Naive B cell (primary cell): Measurements from ENCODE around the gene LCN15. TPM values are rescaled to one million over a fixed set of nuclear protein-coding genes. Genes with fewer than 3 reads are reported as not detected.
A peak's percentile ranks its signal among the peaks of the same experiment; 100 is the strongest.
"Not testable (repeated sequence)": the region's sequence is repeated elsewhere in the genome, so short reads cannot be mapped to it uniquely, and the experiment has no call there.

ENCODE experiments used
- ATAC-seq, 2 donors: fragments of 150-1000 bp; cut with Tn5 transposase; 2 replicates each; pipeline ENCODE4 v1.10.0; 2021; ENCODE audit warnings: low read depth in 2 of 2, mild to moderate bottlenecking in 2 of 2, moderate library complexity in 2 of 2
- DNase-seq: peaks from one replicate; pipeline ENCODE4 v3.0.0; 2022
- H3K27ac Mint-ChIP-seq, 6 donors: one replicate each; pipeline ENCODE4 v1.8.0; 2020 to 2022; ENCODE audit warnings: mild to moderate bottlenecking in 6 of 6, mixed read lengths in 6 of 6, moderate library complexity in 5 of 6, inconsistent platforms in 2 of 6
- H3K27me3 Mint-ChIP-seq, 3 donors: one replicate each; pipeline ENCODE4 v1.8.0; 2021 to 2022; ENCODE audit warnings: mixed read lengths in 3 of 3, mild to moderate bottlenecking in 1 of 3
- H3K36me3 Mint-ChIP-seq, 2 donors: one replicate each; pipeline ENCODE4 v1.8.0; 2020 to 2022; ENCODE audit warnings: mixed read lengths in 2 of 2, inconsistent platforms in 1 of 2, mild to moderate bottlenecking in 1 of 2
- H3K4me1 Mint-ChIP-seq, 3 donors: one replicate each; pipeline ENCODE4 v1.8.0; 2020 to 2022; ENCODE audit warnings: mixed read lengths in 3 of 3, inconsistent platforms in 1 of 3, mild to moderate bottlenecking in 1 of 3, moderate library complexity in 1 of 3
- H3K4me3 Mint-ChIP-seq, 8 donors: one replicate each; pipeline ENCODE4 v1.8.0; 2020 to 2022; ENCODE audit warnings: mild to moderate bottlenecking in 8 of 8, mixed read lengths in 8 of 8, moderate library complexity in 8 of 8, inconsistent platforms in 2 of 8
- H3K9me3 Mint-ChIP-seq, 7 donors: one replicate each; pipeline ENCODE4 v1.8.0; 2020 to 2022; ENCODE audit warnings: mixed read lengths in 7 of 7, mild to moderate bottlenecking in 5 of 7, inconsistent platforms in 2 of 7, moderate library complexity in 1 of 7
- polyA plus RNA-seq, 6 donors: library from polyadenylated mRNA; unstranded; fragments of 300-500 nt; fragmentation: Illumina TruSeq; gene quantifications; one replicate each; pipeline ENCODE4 v1.2.3, GENCODE V29; 2021; ENCODE audit warnings: low read depth in 6 of 6

LCN15 gene
- polyA plus RNA-seq, 6 donors from 2014 or later = 0.09 TPM; not detected in 5

DNA sequence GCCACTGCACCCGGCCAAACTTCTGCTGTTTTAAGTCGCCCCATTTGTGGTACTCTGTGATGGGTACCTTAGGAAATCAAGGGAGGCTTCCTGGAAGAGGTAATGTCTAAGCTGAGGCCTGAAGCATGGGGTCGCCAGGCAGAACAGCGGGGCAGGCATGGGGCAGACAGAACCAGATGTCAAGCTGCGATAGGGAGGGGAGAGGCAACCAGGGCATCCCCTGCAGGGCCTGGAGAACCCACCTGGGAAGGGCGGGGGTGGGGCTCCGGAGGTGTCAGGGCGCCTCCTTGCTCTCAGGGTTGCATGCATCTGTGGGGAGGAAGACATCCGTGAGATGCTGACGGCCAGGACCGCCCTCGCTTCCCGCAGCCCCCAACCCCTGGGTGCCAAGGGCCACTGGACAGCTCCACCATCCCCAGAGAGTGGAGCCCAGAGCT lies 2.8 kb downstream of the LCN15 start:
- no peaks in the 10 kb centered on the region for H3K27me3 Mint-ChIP-seq
- ATAC-seq (no peak), DNase-seq (no peak)
- H3K36me3 Mint-ChIP-seq = no peaks in the 10 kb centered on the region
- peaks cover 26 to 55% (median 50%) of the 10 kb centered on the region in 3 donors for H3K4me1 Mint-ChIP-seq
- peak overlapping the region in 2 of 6 donors; percentile 69 to 90 for H3K27ac Mint-ChIP-seq
- H3K4me3 Mint-ChIP-seq = peak overlapping the region in 3 of 8 donors; percentile 29 to 65 (median 58)
- no peaks in the 10 kb centered on the region for H3K9me3 Mint-ChIP-seq

DNA sequence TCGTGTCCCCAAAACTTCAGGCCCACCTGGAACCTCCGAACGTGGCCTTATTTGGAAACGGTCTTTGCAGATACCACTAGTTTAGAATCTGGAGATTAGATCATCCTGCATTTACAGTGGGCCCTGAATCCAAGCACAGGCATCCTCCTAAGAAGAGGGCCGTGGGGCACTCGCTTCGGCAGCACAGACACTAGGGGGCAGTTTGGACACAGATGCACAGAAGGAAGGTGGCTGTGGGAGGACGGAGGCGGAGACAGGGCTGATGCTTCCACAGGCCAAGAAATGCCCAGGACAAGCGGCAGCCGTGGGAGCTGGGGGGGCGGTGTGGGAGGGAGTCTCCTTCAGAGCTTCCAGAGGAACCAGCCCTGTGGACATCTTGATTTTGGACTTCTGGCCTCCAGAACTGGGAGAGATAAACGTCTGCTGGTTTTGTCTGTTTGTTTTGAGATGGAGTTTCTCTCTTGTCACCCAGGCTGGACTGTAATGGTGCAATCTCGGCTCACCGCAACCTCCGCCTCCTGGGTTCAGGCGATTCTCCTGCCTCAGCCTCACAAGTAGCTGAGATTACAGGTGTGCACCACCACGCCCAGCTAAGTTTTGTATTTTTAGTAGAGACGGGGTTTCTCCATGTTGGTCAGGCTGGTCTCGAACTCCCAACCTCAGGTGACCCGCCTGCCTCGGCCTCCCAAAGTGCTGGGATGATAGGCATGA lies 3.3 kb downstream of the LCN15 start:
- H3K4me3 Mint-ChIP-seq = peak overlapping the region in 5 of 8 donors; percentile 32 to 80 (median 58)

DNA sequence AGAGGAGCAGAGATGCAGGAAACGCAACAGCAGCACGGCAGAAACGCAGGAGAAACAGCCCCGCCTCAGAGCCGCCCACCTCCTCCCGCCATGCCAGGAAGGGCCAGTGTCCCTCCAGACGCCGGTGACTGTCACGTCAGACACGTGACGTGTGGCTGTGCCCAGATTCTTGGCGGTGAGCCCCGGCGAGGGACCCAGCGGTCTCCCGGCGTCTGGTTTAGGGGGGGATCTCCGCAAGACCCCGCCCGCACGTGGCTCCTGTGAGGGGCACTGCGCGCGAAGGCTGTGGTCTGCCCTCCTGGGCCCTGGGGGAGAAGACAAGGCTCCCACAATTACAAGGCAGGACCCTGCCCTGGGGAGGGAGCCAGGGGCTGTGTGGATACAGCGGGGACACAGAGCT lies 3.9 kb downstream of the LCN15 start:
- DNase-seq = no peak
- no peak for ATAC-seq
- peaks cover 29 to 55% (median 44%) of the 10 kb centered on the region in 3 donors for H3K4me1 Mint-ChIP-seq
- H3K4me3 Mint-ChIP-seq = peak overlapping the region in 4 of 8 donors; percentile 41 to 80 (median 68)
- H3K27ac Mint-ChIP-seq = peak overlapping the region in 2 of 6 donors; percentile 29 to 90
- no peaks in the 10 kb centered on the region for H3K27me3 Mint-ChIP-seq
- peaks cover 0 to 2% (median 0%) of the 10 kb centered on the region in 7 donors for H3K9me3 Mint-ChIP-seq
- H3K36me3 Mint-ChIP-seq = peaks cover 0 to 5% of the 10 kb centered on the region in 2 donors

More for the DNA sequence above, 3.3 kb downstream of the LCN15 start:
- Mint-ChIP-seq H3K27ac (peak overlapping the region; percentile 29 to 93 (median 70)), H3K4me1 (peaks cover 28 to 55% (median 50%) of the 10 kb centered on the region in 3 donors)
- H3K27me3 Mint-ChIP-seq, DNase-seq, H3K36me3 Mint-ChIP-seq, ATAC-seq, H3K9me3 Mint-ChIP-seq: not testable (repeated sequence)

DNA sequence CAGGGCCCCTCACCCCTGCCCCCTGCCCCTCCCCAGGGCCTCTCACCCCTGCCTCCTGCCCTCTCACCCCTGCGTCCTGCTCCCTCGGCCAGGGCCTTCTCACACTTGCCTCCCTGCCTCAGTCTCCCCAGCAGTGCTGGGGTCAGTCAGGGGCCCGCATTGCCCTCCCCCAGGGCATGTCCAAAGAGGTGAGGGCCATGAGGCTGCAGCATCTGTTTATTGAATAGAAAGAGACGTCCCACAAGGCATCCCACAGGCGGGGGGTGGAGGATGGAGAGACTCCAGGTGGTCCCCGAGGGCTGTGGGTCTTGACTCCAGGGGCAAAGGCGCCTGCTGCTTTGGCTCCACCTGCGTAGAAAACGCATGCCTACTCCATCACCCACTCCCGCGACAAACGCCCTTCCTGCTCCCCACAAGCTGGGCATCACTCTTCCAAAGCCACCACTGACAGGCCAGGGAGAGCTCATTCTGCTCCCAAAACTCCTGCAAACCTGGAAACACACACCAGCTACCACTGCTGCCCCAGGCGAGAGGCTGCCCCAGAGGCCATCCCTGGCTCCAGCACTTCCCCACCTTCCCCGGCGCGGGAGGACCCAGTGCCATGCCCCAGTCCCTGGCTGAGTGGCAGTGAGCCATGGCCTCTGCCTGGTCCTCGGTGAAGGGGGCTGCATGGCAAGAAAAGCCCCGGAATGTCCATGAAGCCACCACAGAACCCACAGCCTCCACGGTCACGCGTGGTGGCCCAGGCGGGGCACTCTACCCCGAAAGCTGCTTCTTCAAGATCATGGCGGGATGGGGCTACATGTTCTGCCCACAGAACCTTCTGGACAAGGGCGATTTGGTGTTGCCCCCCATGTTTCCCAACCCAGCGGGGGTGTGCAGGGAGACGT lies 4.6 kb downstream of the LCN15 start:
- ATAC-seq (no peak), DNase-seq (no peak)
- Mint-ChIP-seq H3K27ac (peak overlapping the region in 4 of 6 donors; percentile 54 to 90 (median 78)), H3K36me3 (peaks cover 0 to 6% of the 10 kb centered on the region in 2 donors), H3K9me3 (peaks cover 0 to 4% (median 0%) of the 10 kb centered on the region in 7 donors), H3K4me1 (peaks cover 30 to 57% (median 43%) of the 10 kb centered on the region in 3 donors), H3K27me3 (no peaks in the 10 kb centered on the region), H3K4me3 (peak overlapping the region in 5 of 8 donors; percentile 37 to 83 (median 61))

DNA sequence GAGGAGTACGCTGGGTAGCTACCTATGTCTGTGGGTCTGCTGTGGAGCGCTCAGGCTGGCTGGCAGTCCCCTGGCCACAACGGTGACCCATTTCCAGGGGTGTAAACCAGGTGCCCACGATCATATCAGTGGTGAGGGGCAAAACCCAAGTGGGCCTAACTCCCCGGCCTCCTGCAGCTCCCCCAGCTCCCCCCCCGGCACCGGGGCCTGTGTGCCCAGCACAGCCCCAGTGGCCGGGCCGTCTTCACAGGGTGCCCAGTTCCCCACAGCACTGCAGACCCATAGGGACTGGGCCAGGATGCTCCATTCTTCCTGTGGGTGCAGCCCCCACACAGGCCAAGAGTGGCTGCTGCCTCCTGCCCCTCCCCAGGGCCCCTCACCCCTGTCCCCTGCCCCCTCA lies 5.3 kb downstream of the LCN15 start:
- H3K27me3 Mint-ChIP-seq = no peaks in the 10 kb centered on the region
- peak overlapping the region in 5 of 8 donors; percentile 20 to 96 (median 66) for H3K4me3 Mint-ChIP-seq

DNA sequence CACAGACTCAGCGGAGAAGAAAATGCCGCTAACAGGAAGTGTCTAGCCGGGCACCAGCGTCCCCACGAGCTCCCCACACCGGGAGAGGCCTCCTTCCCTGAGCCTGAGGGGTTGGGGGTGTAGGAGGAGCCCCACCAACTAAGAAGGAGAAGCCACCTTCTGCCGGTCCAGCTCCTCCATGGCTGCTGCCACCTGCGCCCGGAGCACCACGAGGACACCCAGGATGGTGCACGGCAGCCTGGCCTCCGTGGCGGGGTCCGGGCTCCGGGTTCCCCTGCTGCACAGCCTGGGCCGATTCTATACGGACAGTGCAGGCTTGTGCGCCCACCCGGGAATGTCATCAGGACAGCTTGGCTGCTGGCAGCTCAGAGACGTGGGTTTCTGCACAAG lies 6.6 kb downstream of the LCN15 start:
- H3K4me3 Mint-ChIP-seq = peak overlapping the region in 7 of 8 donors; percentile 40 to 96 (median 69)
- H3K27ac Mint-ChIP-seq = peak overlapping the region in 5 of 6 donors; percentile 33 to 92 (median 90)
- peaks cover 2 to 9% of the 10 kb centered on the region in 2 donors for H3K36me3 Mint-ChIP-seq
- H3K9me3 Mint-ChIP-seq = peaks cover under 1 to 7% (median 2%) of the 10 kb centered on the region in 7 donors
- peak in 1 of 2 donors; percentile 6 for ATAC-seq
- H3K4me1 Mint-ChIP-seq = peaks cover 27 to 59% (median 49%) of the 10 kb centered on the region in 3 donors
- DNase-seq = peak; percentile 34
- no peaks in the 10 kb centered on the region for H3K27me3 Mint-ChIP-seq

More for the DNA sequence above, 5.3 kb downstream of the LCN15 start:
- Mint-ChIP-seq H3K36me3 (peaks cover 0 to 6% of the 10 kb centered on the region in 2 donors), H3K4me1 (peaks cover 30 to 62% (median 47%) of the 10 kb centered on the region in 3 donors), H3K27ac (peak overlapping the region in 3 of 6 donors; percentile 24 to 90 (median 47)), H3K9me3 (peaks cover 0 to 4% (median 0%) of the 10 kb centered on the region in 7 donors)
- ATAC-seq (no peak), DNase-seq (no peak)

DNA sequence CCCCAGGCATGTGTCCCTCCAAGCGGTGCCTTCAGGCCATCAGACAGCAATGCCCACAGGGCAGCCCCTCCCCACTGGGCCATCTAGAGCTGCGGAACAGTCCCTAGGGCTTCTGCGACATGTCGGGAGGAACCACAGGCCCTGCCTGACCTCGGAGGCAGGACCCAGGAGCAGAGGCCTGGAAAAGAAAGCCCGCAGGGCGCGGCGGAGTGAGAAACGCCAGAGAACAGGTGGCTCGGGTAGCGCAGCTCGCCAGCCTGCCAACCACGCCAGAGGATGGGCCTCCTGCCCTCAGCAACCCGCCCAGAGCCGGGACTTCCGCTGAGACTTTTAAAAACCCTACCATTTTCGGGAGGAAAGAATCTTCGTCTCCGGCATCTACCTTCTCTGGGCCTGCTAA lies 7.0 kb downstream of the LCN15 start:
- ATAC-seq = peak in 1 of 2 donors; percentile 60
- no peaks in the 10 kb centered on the region for H3K27me3 Mint-ChIP-seq
- DNase-seq = no peak
- H3K36me3 Mint-ChIP-seq = peaks cover 6 to 13% of the 10 kb centered on the region in 2 donors
- H3K9me3 Mint-ChIP-seq = peaks cover 4 to 11% (median 6%) of the 10 kb centered on the region in 7 donors
- H3K4me3 Mint-ChIP-seq = peak overlapping the region; percentile 15 to 96 (median 62)
- H3K4me1 Mint-ChIP-seq = peaks cover 27 to 61% (median 54%) of the 10 kb centered on the region in 3 donors
- H3K27ac Mint-ChIP-seq = peak overlapping the region in 5 of 6 donors; percentile 33 to 92 (median 90)

DNA sequence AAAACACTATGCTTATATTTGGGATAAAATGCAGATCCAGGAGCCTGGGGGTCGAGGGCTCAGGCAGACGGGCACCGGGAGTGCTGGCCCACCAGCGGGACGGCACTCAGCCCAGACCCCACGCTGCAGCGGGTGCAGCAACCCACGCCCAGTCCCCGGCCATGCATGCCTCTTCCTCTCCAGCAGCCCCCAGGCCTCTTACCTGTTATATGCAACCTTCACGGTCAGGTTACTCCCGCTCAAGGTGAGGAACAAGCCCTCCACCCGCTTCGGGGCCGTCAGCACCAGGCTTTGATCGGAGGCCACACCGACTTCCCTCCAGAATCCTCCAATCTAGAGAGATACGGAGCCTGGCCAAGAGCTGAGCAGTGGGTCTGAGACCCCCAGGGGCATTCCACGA lies 7.5 kb downstream of the LCN15 start:
- H3K4me3 Mint-ChIP-seq = peak overlapping the region in 5 of 8 donors; percentile 12 to 96 (median 77)
- ATAC-seq (no peak), DNase-seq (no peak)
- H3K9me3 Mint-ChIP-seq = peaks cover 6 to 16% (median 11%) of the 10 kb centered on the region in 7 donors
- peaks cover 27 to 65% (median 55%) of the 10 kb centered on the region in 3 donors for H3K4me1 Mint-ChIP-seq
- H3K36me3 Mint-ChIP-seq = peaks cover 8 to 18% of the 10 kb centered on the region in 2 donors
- no peaks in the 10 kb centered on the region for H3K27me3 Mint-ChIP-seq
- peak overlapping the region in 4 of 6 donors; percentile 44 to 92 (median 91) for H3K27ac Mint-ChIP-seq

DNA sequence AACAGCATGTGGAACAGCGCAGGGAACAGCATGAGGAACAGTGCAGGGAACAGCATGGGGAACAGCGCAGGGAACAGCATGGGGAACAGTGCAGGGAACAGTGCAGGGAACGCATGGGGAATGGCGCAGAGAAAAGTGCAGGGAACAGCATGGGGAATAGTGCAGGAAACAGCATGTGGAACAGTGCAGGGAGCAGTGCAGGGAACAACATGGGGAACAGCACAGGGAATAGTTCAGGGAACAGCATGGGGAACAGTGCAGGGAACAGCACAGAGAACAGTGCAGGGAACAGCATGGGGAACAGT lies 8.2 kb downstream of the LCN15 start:
- Mint-ChIP-seq H3K9me3 (peaks cover 6 to 24% (median 17%) of the 10 kb centered on the region in 7 donors), H3K4me3 (peak overlapping the region in 4 of 8 donors; percentile 22 to 96 (median 82)), H3K27ac (peak overlapping the region in 3 of 6 donors; percentile 88 to 91 (median 90)), H3K36me3 (peaks cover 8 to 21% of the 10 kb centered on the region in 2 donors), H3K27me3 (no peaks in the 10 kb centered on the region), H3K4me1 (peaks cover 27 to 64% (median 52%) of the 10 kb centered on the region in 3 donors)
- DNase-seq (no peak), ATAC-seq (no peak)

DNA sequence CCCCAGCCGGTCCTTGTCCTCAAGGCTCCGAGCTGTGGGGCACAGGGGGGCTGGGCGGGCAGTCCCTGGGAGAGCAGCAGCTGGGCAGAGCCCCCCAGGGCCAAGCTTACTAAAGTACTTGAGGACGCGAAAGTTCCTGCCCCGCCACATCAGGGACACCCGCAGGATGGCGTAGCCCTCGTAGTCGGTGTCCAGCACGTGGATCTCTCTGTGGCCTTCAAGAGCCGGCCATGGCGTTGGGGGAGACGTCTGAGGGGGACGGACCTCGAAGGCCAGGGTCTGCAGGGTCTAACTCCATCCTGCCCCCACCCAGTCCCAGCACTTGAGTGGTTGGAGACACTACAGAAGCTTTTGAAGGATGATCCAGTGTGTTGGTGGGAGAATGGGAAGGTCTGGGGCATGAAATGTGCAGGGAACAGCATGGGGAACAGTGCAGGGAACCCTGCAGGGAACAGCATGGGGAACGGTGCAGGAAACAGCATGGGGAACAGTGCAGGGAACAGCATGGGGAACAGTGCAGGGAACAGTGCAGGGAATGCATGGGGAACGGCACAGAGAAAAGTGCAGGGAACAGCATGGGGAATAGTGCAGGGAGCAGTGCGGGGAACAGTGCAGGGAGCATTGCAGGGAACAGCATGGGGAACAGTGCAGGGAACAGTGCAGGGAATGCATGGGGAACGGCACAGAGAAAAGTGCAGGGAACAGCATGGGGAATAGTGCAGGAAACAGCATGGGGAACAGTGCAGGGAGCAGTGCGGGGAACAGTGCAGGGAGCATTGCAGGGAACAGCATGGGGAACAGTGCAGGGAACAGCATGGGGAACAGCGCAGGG lies 8.8 kb downstream of the LCN15 start:
- H3K27ac Mint-ChIP-seq = peak overlapping the region in 3 of 6 donors; percentile 67 to 84 (median 75)
- DNase-seq, ATAC-seq, H3K27me3 Mint-ChIP-seq: not testable (repeated sequence)
- H3K9me3 Mint-ChIP-seq = peaks cover 6 to 24% (median 17%) of the 10 kb centered on the region in 7 donors
- H3K36me3 Mint-ChIP-seq = peaks cover 8 to 21% of the 10 kb centered on the region in 2 donors
- H3K4me1 Mint-ChIP-seq = peaks cover 26 to 66% (median 52%) of the 10 kb centered on the region in 3 donors
- peak overlapping the region in 5 of 8 donors; percentile 23 to 96 (median 77) for H3K4me3 Mint-ChIP-seq

DNA sequence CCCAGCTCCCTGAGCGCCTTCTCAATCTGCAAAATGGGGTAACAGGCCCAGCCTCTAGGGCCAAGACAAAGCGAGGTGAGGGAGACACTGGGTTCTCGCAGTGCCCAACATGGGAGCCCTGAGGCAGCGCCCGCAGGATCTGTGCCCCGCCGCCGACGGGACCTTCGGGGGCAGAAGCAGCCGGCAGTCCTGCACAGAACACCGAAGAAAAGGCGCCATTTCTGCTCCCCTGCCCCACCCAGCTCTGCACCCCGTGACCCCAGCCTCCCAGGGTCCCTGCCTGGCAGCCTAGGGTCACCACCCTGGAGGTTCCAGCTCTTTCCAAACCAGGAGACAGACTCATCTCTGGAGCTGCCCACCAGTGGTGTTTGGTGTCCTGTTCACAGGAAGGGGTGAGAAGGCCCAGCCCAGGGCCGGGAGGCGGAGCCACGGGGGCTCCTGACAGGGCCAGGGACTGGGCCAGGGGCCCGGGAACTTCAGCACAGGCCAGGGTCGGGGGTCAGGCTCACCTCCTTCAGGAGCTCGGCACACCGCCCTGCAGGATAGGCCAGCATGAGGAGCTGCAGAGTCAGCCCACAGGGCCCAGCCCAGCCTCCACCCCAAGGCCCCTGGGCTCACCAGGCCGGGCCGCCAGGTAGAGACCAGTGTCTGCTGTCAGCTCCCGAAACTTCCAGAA lies 9.6 kb downstream of the LCN15 start:
- Mint-ChIP-seq H3K36me3 (peaks cover 8 to 21% of the 10 kb centered on the region in 2 donors), H3K27ac (peak overlapping the region in 2 of 6 donors; percentile 90 to 94)

More for the DNA sequence above, 9.6 kb downstream of the LCN15 start:
- peaks cover 6 to 29% (median 17%) of the 10 kb centered on the region in 7 donors for H3K9me3 Mint-ChIP-seq
- DNase-seq (no peak), ATAC-seq (peak in 1 of 2 donors; percentile 6)
- H3K4me1 Mint-ChIP-seq = peaks cover 27 to 68% (median 53%) of the 10 kb centered on the region in 3 donors
- H3K27me3 Mint-ChIP-seq = no peaks in the 10 kb centered on the region
- peak overlapping the region in 7 of 8 donors; percentile 22 to 96 (median 47) for H3K4me3 Mint-ChIP-seq
